Astrocyte of the cerebellum (primary cell): Measurements from ENCODE around the gene MEGF11.
"Not testable (repeated sequence)": the region's sequence is repeated elsewhere in the genome, so short reads cannot be mapped to it uniquely, and the experiment has no call there.

Experiments
- DNase-seq: peaks from one replicate; pipeline ENCODE4 v3.0.0-alpha.2; 2011; ENCODE audit warnings: low read depth
- H3K4me3 ChIP-seq: 2 replicates; pipeline ENCODE4 v1.5.1; 2011; ENCODE audit warnings: mild to moderate bottlenecking, low read depth, low read length, moderate library complexity
- CTCF ChIP-seq: IDR thresholded peaks from 2 replicates; pipeline ENCODE4 v1.5.1; 2012; ENCODE audit warnings: low read length, low read depth, moderate library complexity, mild to moderate bottlenecking; ENCODE audit errors: missing control alignments
- in situ Hi-C: cut with HindIII; loops from 2 replicates; pipeline ENCODE4 v1.10.0; 2017; ENCODE audit warnings: low sequenced_read_pairs

Gene MEGF11

GRCh38 chr15:65870889-65871533 is 382.5 kb downstream of the MEGF11 start:
- peak overlapping the region; percentile 98 for H3K4me3 ChIP-seq
- peak; percentile 11 for DNase-seq
- in situ Hi-C loops: loop anchor here (5.0 to 25.0 kb wide), 2 partner anchors 34 to 234 kb away; no protein-coding TSS in a partner anchor
- no peak for TF ChIP-seq CTCF

GRCh38 chr15:65869954-65870871 is 383.3 kb downstream of the MEGF11 start:
- peak overlapping the region; percentile 98 for H3K4me3 ChIP-seq
- TF ChIP-seq CTCF: no peak
- in situ Hi-C loops: loop anchor here (5.0 to 25.0 kb wide), 2 partner anchors 33 to 233 kb away; no protein-coding TSS in a partner anchor
- DNase-seq: no peak

GRCh38 chr15:65869126-65869953 is 384.2 kb downstream of the MEGF11 start, which contains the start of gene RAB11A:
Gene RAB11A, plus strand, starts transcription at chr15:65869491. Its CDS starts 95 bp downstream, at chr15:65869586.
- peak; percentile 89 for DNase-seq
- in situ Hi-C loops: loop anchor here (25.0 kb wide), 1 partner anchor 232 kb away; no protein-coding TSS in a partner anchor
- peak within 1 kb of the TSS; percentile 98 for H3K4me3 ChIP-seq
- TF ChIP-seq CTCF: peak; percentile 35

- H3K4me3 ChIP-seq: peak overlapping the region; percentile 98
- no peak for TF ChIP-seq CTCF
- no peak for DNase-seq
- in situ Hi-C loops: loop anchor here (25.0 kb wide), 1 partner anchor 231 kb away; no protein-coding TSS in a partner anchor
These were observed 384.9 kb downstream of the MEGF11 start for GRCh38 chr15:65868546-65869125.

GRCh38 chr15:65867933-65868332 is 385.6 kb downstream of the MEGF11 start:
- DNase-seq, H3K4me3 ChIP-seq: not testable (repeated sequence)
- in situ Hi-C loops: loop anchor here (25.0 kb wide), 1 partner anchor 231 kb away; no protein-coding TSS in a partner anchor

GRCh38 chr15:65867244-65867643 is 386.3 kb downstream of the MEGF11 start:
- no peak for TF ChIP-seq CTCF

More at GRCh38 chr15:65867244-65867643, 386.3 kb downstream of the MEGF11 start:
- in situ Hi-C loops: loop anchor here (25.0 kb wide), 1 partner anchor 230 kb away; no protein-coding TSS in a partner anchor
- DNase-seq: no peak
- H3K4me3 ChIP-seq: no peak overlapping the region
